IMR-90 (cell line): Measurements from ENCODE around the gene KRT4. TPM values are rescaled to one million over a fixed set of nuclear protein-coding genes. Genes with fewer than 3 reads are reported as not detected.
A peak's percentile ranks its signal among the peaks of the same experiment; 100 is the strongest.

ENCODE experiments used
- ATAC-seq: fragments of 200-7000 bp; cut with Tn5 transposase; 2 replicates; pipeline ENCODE4 v1.9.1; 2020; ENCODE audit warnings: low read depth, mild to moderate bottlenecking, moderate library complexity
- BruUV-seq: library from RNA; stranded (reverse); fragments of 400-500 nt; replicated peaks from 2 replicates; lab custom pipeline; 2021; lab: Mats Ljungman, UMichigan
- CTCF ChIA-PET: fragments of 300-600 bp; formaldehyde crosslinking; extraction: SDS; loops from one replicate; lab custom pipeline; 2021; ENCODE audit warnings: antibody characterized with exemption; lab: Yijun Ruan, JAX
- POLR2A ChIA-PET: fragments of 300-600 bp; sonication (Branson Sonifier 250); formaldehyde crosslinking; loops from one replicate; lab custom pipeline; 2022; ENCODE audit warnings: antibody characterized with exemption; ENCODE audit not compliant: unreplicated experiment; lab: Charles Lee
- DNase-seq: peaks from one replicate; pipeline ENCODE4 v3.0.0; 2013
- H2AFZ ChIP-seq: replicated peaks from 2 replicates; pipeline ENCODE3; 2013; ENCODE audit warnings: low read length, mild to moderate bottlenecking; ENCODE audit not compliant: poor library complexity
- H2AK5ac ChIP-seq: 2 replicates; pipeline ENCODE4 v1.6.1; 2013; ENCODE audit warnings: low read depth, low read length, inconsistent platforms
- H2AK9ac ChIP-seq: replicated peaks from 2 replicates; pipeline ENCODE3; 2013; ENCODE audit warnings: mild to moderate bottlenecking, low read depth, low read length, moderate library complexity; ENCODE audit not compliant: poor library complexity
- H2BK120ac ChIP-seq: 2 replicates; pipeline ENCODE4 v1.6.1; 2013; ENCODE audit warnings: low read depth, low read length, inconsistent platforms
- H2BK15ac ChIP-seq: 3 replicates; pipeline ENCODE4 v1.6.1; 2013; ENCODE audit warnings: low read depth, low read length, inconsistent platforms
- H2BK20ac ChIP-seq: 2 replicates; pipeline ENCODE4 v1.6.1; 2013; ENCODE audit warnings: low read depth, mild to moderate bottlenecking, inconsistent platforms, low read length, moderate library complexity
- H2BK5ac ChIP-seq: 2 replicates; pipeline ENCODE4 v1.6.1; 2013; ENCODE audit warnings: mild to moderate bottlenecking, low read depth, low read length, inconsistent platforms; ENCODE audit not compliant: poor library complexity, severe bottlenecking
- H3K14ac ChIP-seq: replicated peaks from 2 replicates; pipeline ENCODE4 v1.6.1; 2013; ENCODE audit warnings: low read depth, low read length, inconsistent platforms
- H3K18ac ChIP-seq: 2 replicates; pipeline ENCODE4 v1.6.1; 2013; ENCODE audit warnings: low read depth, low read length, control low read depth
- H3K23ac ChIP-seq: 2 replicates; pipeline ENCODE4 v1.6.1; 2013; ENCODE audit warnings: low read depth, low read length, inconsistent platforms
- H3K27ac ChIP-seq: 2 replicates; pipeline ENCODE4 v1.5.1; 2013; ENCODE audit warnings: mild to moderate bottlenecking, control low read depth, low read length; ENCODE audit not compliant: insufficient read depth
- H3K27me3 ChIP-seq: 2 replicates; pipeline ENCODE4 v1.6.1; 2013; ENCODE audit warnings: low read length; ENCODE audit not compliant: control insufficient read depth, insufficient read depth
- H3K36me3 ChIP-seq: 2 replicates; pipeline ENCODE4 v1.6.1; 2013; ENCODE audit warnings: low read length, mixed read lengths; ENCODE audit not compliant: control insufficient read depth, insufficient read depth
- H3K4ac ChIP-seq: 2 replicates; pipeline ENCODE4 v1.6.1; 2013; ENCODE audit warnings: low read depth, low read length, inconsistent platforms
- H3K4me1 ChIP-seq: 2 replicates; pipeline ENCODE4 v1.6.1; 2013; ENCODE audit warnings: low read length, mixed read lengths; ENCODE audit not compliant: control insufficient read depth, insufficient read depth
- H3K4me2 ChIP-seq: 2 replicates; pipeline ENCODE4 v1.6.1; 2013; ENCODE audit warnings: low read depth, mild to moderate bottlenecking, control low read depth, low read length, moderate library complexity
- H3K4me3 ChIP-seq: 2 replicates; pipeline ENCODE4 v1.5.1; 2013; ENCODE audit warnings: low read depth, mild to moderate bottlenecking, control low read depth, low read length, moderate library complexity; ENCODE audit not compliant: insufficient read depth
- H3K56ac ChIP-seq: 2 replicates; pipeline ENCODE4 v1.6.1; 2013; ENCODE audit warnings: low read length, inconsistent platforms; ENCODE audit not compliant: insufficient read depth; ENCODE audit errors: extremely low read depth
- H3K79me1 ChIP-seq, 2 experiments: 2 replicates each; pipeline ENCODE4 v1.6.1; 2013; ENCODE audit warnings: low read length in 2 of 2, inconsistent platforms in 1 of 2, low read depth in 1 of 2
- H3K9ac ChIP-seq: 2 replicates; pipeline ENCODE4 v1.6.1; 2013; ENCODE audit warnings: low read depth, low read length, control low read depth
- H3K9me1 ChIP-seq: 2 replicates; pipeline ENCODE4 v1.6.1; 2013; ENCODE audit warnings: low read length, inconsistent platforms; ENCODE audit not compliant: insufficient read depth
- H3K9me3 ChIP-seq: 2 replicates; pipeline ENCODE4 v1.6.1; 2013; ENCODE audit warnings: low read length; ENCODE audit not compliant: control insufficient read depth, insufficient read depth
- H4K20me1 ChIP-seq: 2 replicates; pipeline ENCODE4 v1.6.1; 2013; ENCODE audit warnings: low read length, inconsistent platforms; ENCODE audit not compliant: insufficient read depth
- H4K5ac ChIP-seq: 2 replicates; pipeline ENCODE4 v1.6.1; 2013; ENCODE audit warnings: mild to moderate bottlenecking, low read depth, low read length, control low read depth
- H4K8ac ChIP-seq, 2 experiments: 2 replicates each; pipeline ENCODE4 v1.6.1; 2013; ENCODE audit warnings: low read depth in 2 of 2, low read length in 2 of 2, control low read depth in 1 of 2, inconsistent platforms in 1 of 2
- H4K91ac ChIP-seq: 2 replicates; pipeline ENCODE4 v1.6.1; 2013; ENCODE audit warnings: low read depth, low read length, inconsistent platforms; ENCODE audit not compliant: insufficient read depth
- BHLHE40 ChIP-seq: fragments of 150-350 bp; IDR thresholded peaks from 2 replicates; pipeline ENCODE4 v1.6.1; 2016; ENCODE audit warnings: mild to moderate bottlenecking, low read depth, low read length
- CHD1 ChIP-seq: IDR thresholded peaks from 2 replicates; pipeline ENCODE4 v1.6.1; 2012; ENCODE audit warnings: low read depth, low read length, improper control_type of control experiment
- FOS ChIP-seq: fragments of 150-350 bp; IDR thresholded peaks from 2 replicates; pipeline ENCODE4 v1.6.1; 2016; ENCODE audit warnings: low read depth, low read length
- MAFK ChIP-seq: IDR thresholded peaks from 2 replicates; pipeline ENCODE4 v1.6.1; 2012; ENCODE audit warnings: low read depth, low read length, improper control_type of control experiment
- MAZ ChIP-seq: IDR thresholded peaks from 2 replicates; pipeline ENCODE4 v1.6.1; 2012; ENCODE audit warnings: low read depth, mild to moderate bottlenecking, low read length, improper control_type of control experiment, moderate library complexity, borderline replicate concordance
- NFE2L2 ChIP-seq: fragments of 150-350 bp; IDR thresholded peaks from 2 replicates; pipeline ENCODE4 v1.6.1; 2016; ENCODE audit warnings: low read depth, mild to moderate bottlenecking, low read length
- RAD21 ChIP-seq: IDR thresholded peaks from 2 replicates; pipeline ENCODE4 v1.6.1; 2012; ENCODE audit warnings: low read length, improper control_type of control experiment
- WGBS, 2 experiments: methylation state at CpG; one replicate each; pipeline versions ENCODE4 v1.1.5 to v1.1.7; 2013; ENCODE audit warnings: missing lambda C conversion rate in 2 of 2; ENCODE audit not compliant: insufficient read length in 1 of 2; ENCODE audit errors: extremely low coverage in 2 of 2; 5-methylcytosine and 5-hydroxymethylcytosine counted together
- dilution Hi-C: fragments of 300-500 bp; cut with HindIII; formaldehyde crosslinking; loops from one replicate; pipeline ENCODE4 v1.14.3; 2018; ENCODE audit warnings: low sequenced_read_pairs; ENCODE audit not compliant: unreplicated experiment
- in situ Hi-C: fragments of 300-500 bp; cut with MboI; formaldehyde crosslinking; loops from 3 replicates; pipeline ENCODE4 v1.14.3; 2019; ENCODE audit warnings: low sequenced_read_pairs, inconsistent platforms, mixed read lengths
- intact Hi-C: fragments of 100-400 bp; cut with micrococcal nuclease; formaldehyde crosslinking; loops from 2 replicates; pipeline ENCODE4 v1.10.0; 2022
- polyA plus RNA-seq, 3 experiments: library from polyadenylated mRNA; depleted of rRNA; stranded (reverse); fragments of >200 nt; gene quantifications; 2 replicates each; pipeline ENCODE4 v1.2.3, GENCODE V29; 2012; ENCODE audit warnings: low replicate concordance in 1 of 3
- total RNA-seq: library from RNA; depleted of rRNA; stranded (reverse); fragments of >200 nt; gene quantifications from 2 replicates; pipeline ENCODE4 v1.2.3, GENCODE V29; 2012

The KRT4 gene
- total and polyA plus RNA-seq, 2 of the 4 experiments (the other 2 are of a cell fraction) = under 0.01 to 0.07 TPM

DNA sequence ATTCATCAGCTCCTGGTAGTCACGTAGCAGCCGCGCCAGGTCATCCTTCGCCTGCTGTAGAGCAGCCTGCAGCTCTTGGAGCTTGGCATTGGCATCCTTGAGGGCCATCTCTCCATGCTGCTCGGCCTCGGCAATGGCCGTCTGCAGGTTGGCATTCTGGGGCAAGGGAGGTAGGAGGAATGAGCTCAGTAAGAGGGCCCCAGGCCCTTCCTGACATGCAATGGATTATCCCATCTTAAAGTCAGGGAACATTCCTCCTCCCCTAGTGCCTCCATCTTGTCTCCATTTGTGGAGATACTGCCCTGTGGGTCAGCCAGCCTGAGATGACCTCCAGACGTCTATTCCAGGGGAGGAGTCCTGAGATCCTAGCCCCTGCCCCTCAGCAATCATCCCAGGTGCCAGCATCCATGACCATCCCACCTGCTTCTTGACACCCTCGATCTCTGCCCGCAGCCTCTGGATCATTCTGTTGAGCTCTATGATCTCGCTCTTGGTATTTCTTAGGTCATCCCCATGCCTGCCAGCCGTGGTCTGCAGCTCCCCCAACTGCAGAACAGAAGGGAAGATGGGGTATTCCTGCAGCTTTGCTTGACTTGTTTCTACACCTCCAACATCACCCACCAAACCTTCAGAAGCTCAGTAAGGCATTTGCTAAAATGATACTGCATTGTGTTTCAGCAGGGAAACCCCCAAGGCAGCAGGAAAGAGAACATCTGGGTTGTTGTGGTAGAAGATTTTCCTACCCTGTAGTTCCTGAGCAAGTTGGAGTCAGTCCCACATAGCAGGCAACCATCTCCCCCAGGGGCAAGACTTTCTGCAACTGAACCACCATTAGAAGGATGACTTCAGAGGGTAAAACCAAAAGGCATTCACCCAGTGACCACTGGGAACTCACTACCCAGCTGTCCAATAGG lies 22.4 kb downstream of the KRT4 start (continued):
- TF ChIP-seq NFE2L2 = no peak

- ChIA-PET CTCF (no interaction called here), POLR2A (no interaction called here)
- no peaks in the 10 kb centered on the region for H3K9me3 ChIP-seq
- H3K56ac ChIP-seq = no peak overlapping the region
- in situ Hi-C loops = no loop called here
- H2AK5ac ChIP-seq = no peak overlapping the region
- H2BK20ac ChIP-seq = no peak overlapping the region
- no peak overlapping the region for H3K27ac ChIP-seq
- intact Hi-C loops = no loop called here
- no peak for ATAC-seq
- H4K5ac ChIP-seq = no peak overlapping the region
- TF ChIP-seq BHLHE40 (no peak), MAZ (no peak), CHD1 (no peak), FOS (no peak), MAFK (no peak), RAD21 (no peak)
- H2BK5ac ChIP-seq = no peak overlapping the region
- no peaks in the 10 kb centered on the region for H4K20me1 ChIP-seq
- H3K4me2 ChIP-seq = no peak overlapping the region
- dilution Hi-C loops = no loop called here
- H3K14ac ChIP-seq = no peak overlapping the region
- no peak overlapping the region for H3K4ac ChIP-seq
- H2AFZ ChIP-seq = peak overlapping the region; percentile 64
- WGBS, 2 experiments = 65% methylated on average over 6 of the region's 19 CpGs; no CpG with 5 or more reads in 1 of the 2 experiments
- H3K9ac ChIP-seq = no peak overlapping the region
- H3K4me3 ChIP-seq = no peak overlapping the region
- no peak overlapping the region for H2AK9ac ChIP-seq
- DNase-seq = no peak
- no peaks in the 10 kb centered on the region for H3K79me1 ChIP-seq
- H3K18ac ChIP-seq = no peak overlapping the region
- H4K91ac ChIP-seq = no peak overlapping the region
- H3K36me3 ChIP-seq = no peaks in the 10 kb centered on the region
- H3K4me1 ChIP-seq = no peaks in the 10 kb centered on the region
- no TSS peak for BruUV-seq
- H2BK120ac ChIP-seq = no peak overlapping the region
- no peak overlapping the region for H2BK15ac ChIP-seq
- no peak overlapping the region for H3K23ac ChIP-seq
- H4K8ac ChIP-seq = no peak overlapping the region
- H3K27me3 ChIP-seq = peaks cover 42% of the 10 kb centered on the region
- no peaks in the 10 kb centered on the region for H3K9me1 ChIP-seq
Observed at GRCh38 chr12:52790427-52791270, 23.3 kb downstream of the KRT4 start.
